ENCODE measurements around the gene THRSP. TPM values are rescaled to one million over a fixed set of nuclear protein-coding genes. Genes with fewer than 3 reads are reported as not detected.

THRSP gene
- total and polyA plus RNA-seq, 2 of the 4 experiments (the other 2 are of a cell fraction) = not detected

DNA sequence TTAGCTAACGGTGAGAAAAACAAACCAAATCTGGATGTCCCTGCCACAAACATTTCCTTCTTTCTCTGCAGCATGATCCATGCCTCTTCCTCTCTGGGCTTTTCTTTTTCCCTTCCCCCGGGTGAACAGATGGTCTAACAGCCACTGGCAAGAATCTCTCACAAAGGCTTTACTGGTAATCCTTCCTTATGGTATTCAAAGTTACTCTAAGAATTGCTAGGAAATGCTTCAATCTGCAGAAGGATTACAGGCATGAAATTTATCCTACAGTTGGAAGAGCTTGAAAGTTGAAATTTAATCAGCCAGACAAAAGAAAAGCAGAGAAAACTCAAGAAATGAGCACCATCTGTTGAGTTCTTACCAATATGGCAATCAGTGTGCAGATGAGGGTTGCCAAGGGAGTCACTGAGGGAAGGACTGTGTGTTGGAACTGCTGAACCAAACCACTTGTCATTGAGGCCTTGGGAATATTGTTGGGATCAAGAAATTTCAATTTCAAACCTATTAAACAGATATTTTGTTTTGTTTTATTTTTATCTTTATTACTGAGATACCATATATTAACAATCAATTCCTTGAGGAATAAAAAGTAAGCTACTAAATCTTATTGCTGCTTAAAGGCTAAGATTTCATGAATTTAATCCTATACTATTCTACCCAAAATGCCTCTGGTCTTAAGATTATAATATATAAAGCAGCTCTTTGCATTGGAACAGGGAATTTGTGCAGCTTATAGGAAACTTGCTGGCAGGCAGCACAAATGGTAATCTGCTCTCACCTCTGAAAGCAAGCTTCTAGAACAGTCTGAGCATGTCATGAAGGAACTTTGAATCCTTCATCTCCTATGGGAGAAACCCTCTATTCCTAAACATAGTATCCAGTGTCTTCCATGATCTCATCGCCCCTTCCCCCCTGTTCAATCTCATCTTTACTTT is 45.7 kb downstream of the THRSP start:
- Histone ChIP-seq H4K20me1 (ENCODE audit: insufficient read depth, low read length) (0 out of 2 replicates have a peak, but pooled peaks cover 2% of the 10 kb centered on the region), H2BK5ac (ENCODE audit: low read depth, low read length, poor library complexity, severe bottlenecking) (no peak overlapping the region), H3K9me3 (ENCODE audit: control insufficient read depth, insufficient read depth, low read length) (no peaks in the 10 kb centered on the region), H3K56ac (ENCODE audit: extremely low read depth, insufficient read depth, low read length) (no peak overlapping the region), H3K4me2 (ENCODE audit: low read depth, low read length) (no peak overlapping the region), H2BK20ac (ENCODE audit: low read depth, low read length) (no peak overlapping the region), H3K4me3 (ENCODE audit: insufficient read depth, low read depth, low read length) (no peak overlapping the region), H3K9ac (ENCODE audit: low read depth, low read length) (no peak overlapping the region), H2BK15ac (ENCODE audit: low read depth, low read length) (no peak overlapping the region), H3K9me1 (ENCODE audit: insufficient read depth, low read length) (peaks cover 4% of the 10 kb centered on the region; the same call in 1 of the 2 replicates), H2AK9ac (replicated peaks; ENCODE audit: low read depth, low read length, poor library complexity) (no peak overlapping the region), H2BK120ac (ENCODE audit: low read depth, low read length) (no peak overlapping the region), H4K5ac (ENCODE audit: low read depth, low read length) (no peak overlapping the region), H3K23ac (ENCODE audit: low read depth, low read length) (no peak overlapping the region), H2AFZ (replicated peaks; ENCODE audit: low read length, poor library complexity) (no peak overlapping the region), H3K18ac (ENCODE audit: low read depth, low read length) (no peak overlapping the region), H3K27ac (ENCODE audit: insufficient read depth, low read length) (no peak overlapping the region), H4K91ac (ENCODE audit: insufficient read depth, low read depth, low read length) (no peak overlapping the region), H3K14ac (replicated peaks; ENCODE audit: low read depth, low read length) (no peak overlapping the region), H3K4me1 (ENCODE audit: control insufficient read depth, insufficient read depth, low read length) (peaks cover 2% of the 10 kb centered on the region; the same call in 1 of the 2 replicates), H3K4ac (ENCODE audit: low read depth, low read length) (no peak overlapping the region), H3K36me3 (ENCODE audit: control insufficient read depth, insufficient read depth, low read length) (peaks cover 8% of the 10 kb centered on the region), H3K27me3 (ENCODE audit: control insufficient read depth, insufficient read depth, low read length) (no peaks in the 10 kb centered on the region), H2AK5ac (ENCODE audit: low read depth, low read length) (no peak overlapping the region), H4K8ac (ENCODE audit: low read depth in 2 of 2, low read length in 2 of 2) (no peak overlapping the region), H3K79me1 (ENCODE audit: low read depth in 1 of 2, low read length in 2 of 2) (no peaks in the 10 kb centered on the region; a peak in 1 of 4 replicates)
- WGBS, 2 experiments (ENCODE audit: extremely low coverage in 2 of 2, insufficient read length in 1 of 2) = 86% methylated on average over 2 of the region's 3 CpGs; no CpG with 5 or more reads in 1 of the 2 experiments
- ChIA-PET POLR2A (ENCODE audit: unreplicated experiment) (interaction anchor here (0.6 kb wide), 1 partner anchor 61 kb away, joined by 3 read pairs; no protein-coding TSS in a partner anchor), CTCF (interaction anchor here (0.6 kb wide), 1 partner anchor 83 kb away, joined by 4 read pairs; no protein-coding TSS in a partner anchor)
- DNase-seq = no peak
- dilution Hi-C loops (cut with HindIII; ENCODE audit: low sequenced_read_pairs, unreplicated experiment) (no loop called here), in situ Hi-C loops (cut with MboI; ENCODE audit: low sequenced_read_pairs) (no loop called here), intact Hi-C loops (cut with micrococcal nuclease) (no loop called here)
- BruUV-seq (replicated peaks) = no TSS peak
- ATAC-seq (ENCODE audit: low read depth) = no peak
- no peak for TF ChIP-seq RFX5 (IDR thresholded peaks at IDR 0.05; ENCODE audit: low read depth, low read length)
- TF ChIP-seq RCOR1 (IDR thresholded peaks at IDR 0.05; ENCODE audit: insufficient replicate concordance, low read length) = no peak
- no peak for TF ChIP-seq MAFK (IDR thresholded peaks at IDR 0.05; ENCODE audit: low read depth, low read length)
- no peak for TF ChIP-seq CEBPB (IDR thresholded peaks at IDR 0.05; ENCODE audit: low read depth, low read length)
- TF ChIP-seq, protein P1, sequence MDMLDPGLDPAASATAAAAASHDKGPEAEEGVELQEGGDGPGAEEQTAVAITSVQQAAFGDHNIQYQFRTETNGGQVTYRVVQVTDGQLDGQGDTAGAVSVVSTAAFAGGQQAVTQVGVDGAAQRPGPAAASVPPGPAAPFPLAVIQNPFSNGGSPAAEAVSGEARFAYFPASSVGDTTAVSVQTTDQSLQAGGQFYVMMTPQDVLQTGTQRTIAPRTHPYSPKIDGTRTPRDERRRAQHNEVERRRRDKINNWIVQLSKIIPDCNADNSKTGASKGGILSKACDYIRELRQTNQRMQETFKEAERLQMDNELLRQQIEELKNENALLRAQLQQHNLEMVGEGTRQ (IDR thresholded peaks at IDR 0.05; ENCODE audit: low read depth, low read length) = no peak
- no peak for TF ChIP-seq SMC3 (IDR thresholded peaks at IDR 0.05; ENCODE audit: low read depth, low read length)
- no peak for TF ChIP-seq MXI1 (IDR thresholded peaks at IDR 0.05; ENCODE audit: borderline replicate concordance, low read depth, low read length)
- TF ChIP-seq MAZ (IDR thresholded peaks at IDR 0.05; ENCODE audit: borderline replicate concordance, low read depth, low read length) = no peak
- no peak for TF ChIP-seq POLR2A (IDR thresholded peaks at IDR 0.05; ENCODE audit: low read depth, low read length)
- TF ChIP-seq, protein P2, sequence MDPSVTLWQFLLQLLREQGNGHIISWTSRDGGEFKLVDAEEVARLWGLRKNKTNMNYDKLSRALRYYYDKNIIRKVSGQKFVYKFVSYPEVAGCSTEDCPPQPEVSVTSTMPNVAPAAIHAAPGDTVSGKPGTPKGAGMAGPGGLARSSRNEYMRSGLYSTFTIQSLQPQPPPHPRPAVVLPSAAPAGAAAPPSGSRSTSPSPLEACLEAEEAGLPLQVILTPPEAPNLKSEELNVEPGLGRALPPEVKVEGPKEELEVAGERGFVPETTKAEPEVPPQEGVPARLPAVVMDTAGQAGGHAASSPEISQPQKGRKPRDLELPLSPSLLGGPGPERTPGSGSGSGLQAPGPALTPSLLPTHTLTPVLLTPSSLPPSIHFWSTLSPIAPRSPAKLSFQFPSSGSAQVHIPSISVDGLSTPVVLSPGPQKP (IDR thresholded peaks at IDR 0.05; ENCODE audit: borderline replicate concordance, low read depth, low read length) = no peak
- no peak for TF ChIP-seq RAD21 (IDR thresholded peaks at IDR 0.05; ENCODE audit: low read length)
- no peak for TF ChIP-seq CHD1 (IDR thresholded peaks at IDR 0.05; ENCODE audit: low read depth, low read length)
- no peak for TF ChIP-seq FOS (IDR thresholded peaks at IDR 0.05; ENCODE audit: low read depth, low read length)
- no peak for TF ChIP-seq NFE2L2 (IDR thresholded peaks at IDR 0.05; ENCODE audit: low read depth, low read length)
- TF ChIP-seq BHLHE40 (IDR thresholded peaks at IDR 0.05; ENCODE audit: low read depth, low read length) = no peak

Data from IMR-90 (cell line).